Mucosa of descending colon (tissue), 3 donors: ENCODE data around the gene CDS1. TPM values are rescaled to one million over a fixed set of nuclear protein-coding genes. Genes with fewer than 3 reads are reported as not detected.

Experiments used
- ATAC-seq: fragments of 200-7000 bp; cut with Tn5 transposase; one replicate; pipeline ENCODE4 v1.9.1; 2020; ENCODE audit warnings: mild to moderate bottlenecking, moderate library complexity
- DNase-seq, 3 donors: peaks; one replicate each; pipeline ENCODE4 v3.0.0-alpha.2; 2020
- H3K36me3 ChIP-seq: fragments of 200-600 bp; one replicate; pipeline ENCODE4 v1.8.0; 2021; ENCODE audit warnings: low read depth, mild to moderate bottlenecking
- H3K4me1 ChIP-seq: fragments of 200-600 bp; one replicate; pipeline ENCODE4 v1.8.0; 2021; ENCODE audit warnings: low read depth, mild to moderate bottlenecking
- H3K4me3 ChIP-seq: fragments of 200-600 bp; one replicate; pipeline ENCODE4 v1.8.0; 2021; ENCODE audit warnings: mild to moderate bottlenecking
- H3K9me3 ChIP-seq: fragments of 200-600 bp; one replicate; pipeline ENCODE4 v1.8.0; 2021; ENCODE audit warnings: mild to moderate bottlenecking
- CTCF ChIP-seq: fragments of 200-600 bp; IDR thresholded peaks from one replicate; pipeline ENCODE4 v1.8.0; 2022; ENCODE audit warnings: antibody characterized with exemption, mild to moderate bottlenecking
- intact Hi-C, 2 donors: fragments of 100-400 bp; cut with DNase I in 1 of 2; cut with micrococcal nuclease in 1 of 2; formaldehyde crosslinking; loops; one replicate each; pipeline versions ENCODE4 v1.11.0 to v1.11.1; 2022; cut with DNase I, micrococcal nuclease
- total RNA-seq, 3 donors: library from RNA; stranded (reverse); fragmentation: NEBNext Ultra II Directional in 2 of 3; extraction: Animal tissue kit (Norgen Biotek cat#: 25700) in 2 of 3; gene quantifications; one replicate each; pipeline versions ENCODE4 v1.2.1 to v1.2.4, GENCODE V29; 2021 to 2023
- donor health status: DM: no; HTN: no; CAD: no; lungs with moderate emphysema.
- donor health status: DM: no; HTN: no; CAD: no.
- donor health status: DM: no; HTN: yes; CAD: no.

Gene CDS1
- total RNA-seq, 3 donors from 2014 or later, result 18.9 to 44.2 (median 39.2) TPM

- no peak for DNase-seq
These were observed 2.3 kb downstream of the CDS1 start for GRCh38 chr4:84585251-84585650.

GRCh38 chr4:84594724-84595123 is 11.8 kb downstream of the CDS1 start:
- Histone ChIP-seq H3K4me3 (no peak overlapping the region), H3K4me1 (no peaks in the 10 kb centered on the region), H3K9me3 (no peaks in the 10 kb centered on the region), H3K36me3 (no peaks in the 10 kb centered on the region)
- no peak for TF ChIP-seq CTCF
- no peak for DNase-seq
- ATAC-seq, result no peak
- intact Hi-C loops, result no loop called here

More at GRCh38 chr4:84585251-84585650, 2.3 kb downstream of the CDS1 start:
- Histone ChIP-seq H3K4me1 (peaks cover 12% of the 10 kb centered on the region), H3K9me3 (peaks cover 5% of the 10 kb centered on the region), H3K4me3 (no peak overlapping the region), H3K36me3 (no peaks in the 10 kb centered on the region)
- TF ChIP-seq CTCF, result no peak
- no peak for ATAC-seq
- intact Hi-C loops, result no loop called here

- intact Hi-C loops, result no loop called here
- no peak for TF ChIP-seq CTCF
- Histone ChIP-seq H3K36me3 (no peaks in the 10 kb centered on the region), H3K4me1 (no peaks in the 10 kb centered on the region), H3K4me3 (no peak overlapping the region), H3K9me3 (no peaks in the 10 kb centered on the region)
- peak; percentile 78 for ATAC-seq
- no peak for DNase-seq
These were observed 13.9 kb downstream of the CDS1 start for GRCh38 chr4:84596826-84597225.

- no peak for TF ChIP-seq CTCF
- intact Hi-C loops, result no loop called here
- H3K4me3 ChIP-seq, result no peak overlapping the region
- H3K4me1 ChIP-seq, result no peaks in the 10 kb centered on the region
- peak; percentile 23 for ATAC-seq
- H3K9me3 ChIP-seq, result no peaks in the 10 kb centered on the region
- no peaks in the 10 kb centered on the region for H3K36me3 ChIP-seq
- no peak for DNase-seq
These were observed 14.5 kb downstream of the CDS1 start for GRCh38 chr4:84597450-84597849.

GRCh38 chr4:84606645-84607044 is 23.7 kb downstream of the CDS1 start:
- no peaks in the 10 kb centered on the region for H3K36me3 ChIP-seq
- H3K4me1 ChIP-seq, result no peaks in the 10 kb centered on the region
- ATAC-seq (no peak), DNase-seq (no peak)
- H3K4me3 ChIP-seq, result no peak overlapping the region
- no peak for TF ChIP-seq CTCF
- H3K9me3 ChIP-seq, result no peaks in the 10 kb centered on the region
- intact Hi-C loops, result no loop called here

- ATAC-seq (no peak), DNase-seq (no peak)
- TF ChIP-seq CTCF, result no peak
- intact Hi-C loops, result no loop called here
- Histone ChIP-seq H3K4me3 (no peak overlapping the region), H3K9me3 (no peaks in the 10 kb centered on the region), H3K36me3 (no peaks in the 10 kb centered on the region), H3K4me1 (no peaks in the 10 kb centered on the region)
These were observed 28.6 kb downstream of the CDS1 start for GRCh38 chr4:84611531-84611930.
